Small intestine (tissue), 7 donors: ENCODE results near the gene INF2. TPM values are rescaled to one million over a fixed set of nuclear protein-coding genes. Genes with fewer than 3 reads are reported as not detected.

Experiments used
- DNase-seq, 2 donors: peaks; one replicate each; pipeline versions ENCODE4 v3.0.0 to v3.0.0-alpha.2; 2013
- FAIRE-seq: peaks from 2 replicates; lab custom pipeline; 2012; peaks lifted over from hg19 to GRCh38; lab: Jason Lieb, UNC
- H3K27ac ChIP-seq, 3 donors: one replicate each; pipeline ENCODE4 v1.5.1; 2013; ENCODE audit warnings: low read length in 2 of 3, mild to moderate bottlenecking in 2 of 3, control low read depth in 1 of 3, inconsistent platforms in 1 of 3, low read depth in 1 of 3, moderate library complexity in 1 of 3
- H3K27me3 ChIP-seq, 3 donors: one replicate each; pipeline ENCODE4 v1.6.1; 2013; ENCODE audit warnings: low read length in 3 of 3, inconsistent platforms in 1 of 3; ENCODE audit not compliant: control insufficient read depth in 3 of 3, insufficient read depth in 3 of 3
- H3K36me3 ChIP-seq, 3 donors: one replicate each; pipeline ENCODE4 v1.6.1; 2013; ENCODE audit warnings: low read length in 3 of 3, inconsistent platforms in 1 of 3, low read depth in 1 of 3, mild to moderate bottlenecking in 1 of 3, moderate library complexity in 1 of 3; ENCODE audit not compliant: control insufficient read depth in 3 of 3, insufficient read depth in 2 of 3
- H3K4me1 ChIP-seq, 3 donors: one replicate each; pipeline ENCODE4 v1.6.1; 2013; ENCODE audit warnings: low read length in 2 of 3, inconsistent platforms in 1 of 3, low read depth in 1 of 3, mild to moderate bottlenecking in 1 of 3, moderate library complexity in 1 of 3; ENCODE audit not compliant: control insufficient read depth in 3 of 3, insufficient read depth in 2 of 3
- H3K4me3 ChIP-seq, 3 donors: one replicate each; pipeline ENCODE4 v1.5.1; 2013; ENCODE audit warnings: low read length in 3 of 3, control low read depth in 1 of 3, inconsistent platforms in 1 of 3, low read depth in 1 of 3, mild to moderate bottlenecking in 1 of 3, moderate library complexity in 1 of 3
- H3K9me3 ChIP-seq, 2 donors: one replicate each; pipeline ENCODE4 v1.6.1; 2013; ENCODE audit warnings: low read depth in 1 of 2, low read length in 1 of 2; ENCODE audit not compliant: control insufficient read depth in 2 of 2, insufficient read depth in 1 of 2
- WGBS, 3 donors: extraction: QIAGEN DNeasy Blood & Tissue Kit; methylation state at CpG; one replicate each; pipeline ENCODE4 v1.1.7; 2013; 5-methylcytosine and 5-hydroxymethylcytosine counted together
- polyA plus RNA-seq, 4 donors: library from polyadenylated mRNA; stranded (reverse) in 3 of 4; unstranded in 1 of 4; fragments of 200-250 nt in 3 of 4; fragments of 120-200 nt in 1 of 4; gene quantifications; one replicate each; pipeline versions ENCODE4 v1.2.1 to v1.2.3, GENCODE V29; 2013
- donor health status: healthy with polysubstance abuse.
- donor health status: control.
- donor health status: control.
- donor health status: Bipolar disorder and iron deficiency.
- donor health status: healthy.

Gene INF2
- polyA plus RNA-seq, 4 donors, result 62.6 to 364 (median 197) TPM

DNA sequence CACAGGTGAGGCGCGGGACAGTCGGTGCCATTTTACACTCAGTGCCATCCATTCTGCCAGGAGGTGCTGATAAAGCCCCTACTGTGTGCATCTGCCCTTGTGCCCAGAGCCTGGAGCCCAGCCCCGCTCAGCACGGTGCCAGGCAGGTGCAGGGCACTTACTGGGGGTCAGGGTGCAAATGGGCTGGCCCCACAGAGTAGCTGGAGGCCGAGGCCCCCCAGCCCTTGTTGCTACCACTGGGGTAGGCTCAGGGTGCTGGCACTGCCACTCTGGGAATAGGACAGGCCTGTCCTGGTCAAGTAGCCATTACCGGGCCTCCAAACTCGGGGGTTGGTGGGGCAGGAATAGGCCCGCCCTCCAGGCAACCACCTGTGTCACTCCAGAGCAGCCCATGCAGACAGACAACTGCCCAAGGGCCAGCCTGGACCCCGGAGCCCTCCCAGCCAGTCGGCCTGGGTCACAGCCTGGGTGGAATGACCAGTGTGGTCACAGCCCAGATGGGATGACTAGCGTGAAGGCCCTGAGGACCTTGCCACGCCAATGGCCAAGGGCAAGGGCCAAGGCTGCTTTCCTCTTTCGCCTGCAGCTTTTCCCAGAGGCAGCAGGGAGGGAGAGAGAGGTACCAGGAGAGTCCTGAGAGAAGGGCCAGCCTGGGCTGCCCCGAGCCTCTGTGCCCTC, 3.0 kb downstream of the INF2 start:
- Histone ChIP-seq H3K9me3 (no peaks in the 10 kb centered on the region), H3K36me3 (peaks cover 0 to 59% (median 0%) of the 10 kb centered on the region in 3 donors), H3K27me3 (no peaks in the 10 kb centered on the region), H3K4me3 (no peak overlapping the region), H3K27ac (no peak overlapping the region), H3K4me1 (peaks cover 0 to 46% (median 2%) of the 10 kb centered on the region in 3 donors)
- FAIRE-seq (no peak), DNase-seq (no peak)
- 84 to 90% (median 86%) methylated on average over 14 to 15 of the region's 15 CpGs for WGBS, 3 donors

- peaks cover 0 to 42% (median 2%) of the 10 kb centered on the region in 3 donors for H3K4me1 ChIP-seq
- H3K4me3 ChIP-seq, result no peak overlapping the region
- peaks cover 0 to 61% (median 0%) of the 10 kb centered on the region in 3 donors for H3K36me3 ChIP-seq
- no peaks in the 10 kb centered on the region for H3K9me3 ChIP-seq
- H3K27ac ChIP-seq, result no peak overlapping the region
- DNase-seq, result no peak
- WGBS, 3 donors, result 74 to 86% (median 81%) methylated on average over 5 of the region's 5 CpGs
- no peak for FAIRE-seq
- H3K27me3 ChIP-seq, result no peaks in the 10 kb centered on the region
Observed at GRCh38 chr14:104692939-104693315, 3.5 kb downstream of the INF2 start.

GRCh38 chr14:104693482-104694431, 4.3 kb downstream of the INF2 start:
- 83 to 86% (median 83%) methylated on average over 26 of the region's 26 CpGs for WGBS, 3 donors
- Histone ChIP-seq H3K36me3 (peaks cover 0 to 68% (median 0%) of the 10 kb centered on the region in 3 donors), H3K9me3 (no peaks in the 10 kb centered on the region), H3K4me3 (no peak overlapping the region), H3K27me3 (no peaks in the 10 kb centered on the region), H3K27ac (no peak overlapping the region), H3K4me1 (peaks cover 0 to 34% (median 4%) of the 10 kb centered on the region in 3 donors)
- DNase-seq (no peak), FAIRE-seq (no peak)

- Histone ChIP-seq H3K9me3 (no peaks in the 10 kb centered on the region), H3K27ac (no peak overlapping the region), H3K4me1 (peaks cover 0 to 30% (median 4%) of the 10 kb centered on the region in 3 donors), H3K27me3 (no peaks in the 10 kb centered on the region), H3K36me3 (peaks cover 0 to 74% (median 0%) of the 10 kb centered on the region in 3 donors), H3K4me3 (no peak overlapping the region)
- 76 to 85% (median 83%) methylated on average over 15 of the region's 15 CpGs for WGBS, 3 donors
- FAIRE-seq, result no peak
- DNase-seq, result no peak
Observed at GRCh38 chr14:104694475-104694950, 5.1 kb downstream of the INF2 start.

DNA sequence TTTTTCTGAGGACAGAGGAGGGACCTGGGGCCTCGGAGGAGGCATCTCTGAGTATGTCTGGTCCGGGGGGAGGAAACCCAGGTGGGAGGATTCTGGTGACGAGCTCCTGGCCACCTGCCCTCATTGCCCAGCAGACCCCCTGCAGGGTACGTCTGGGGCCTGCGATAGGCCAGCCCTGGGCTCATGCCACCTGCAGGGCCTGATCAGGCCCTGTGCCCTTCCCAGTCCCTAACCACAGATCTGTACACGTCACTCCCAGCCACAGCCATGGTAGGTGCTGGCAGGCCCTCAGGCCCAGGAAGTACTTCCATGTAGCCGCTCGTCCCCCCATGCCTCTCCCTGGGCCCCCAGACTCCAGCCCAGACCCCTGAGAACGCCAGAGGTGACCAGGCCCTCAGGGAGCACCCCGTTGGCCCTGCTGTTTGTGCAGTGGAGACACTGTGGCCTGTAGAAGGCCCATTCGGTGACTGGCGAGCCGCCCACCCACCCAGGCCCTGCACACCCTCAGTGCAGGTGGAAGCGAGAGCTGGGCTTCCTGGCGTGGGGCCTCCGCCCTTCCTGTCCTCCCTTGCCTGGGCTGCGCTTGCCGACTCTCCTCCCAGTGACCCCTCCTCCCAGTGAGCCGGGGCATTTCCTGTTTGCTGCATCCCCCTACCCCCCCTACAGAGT, 5.7 kb downstream of the INF2 start:
- no peaks in the 10 kb centered on the region for H3K9me3 ChIP-seq
- 60 to 83% (median 68%) methylated on average over 17 to 19 of the region's 19 CpGs for WGBS, 3 donors
- no peak overlapping the region for H3K4me3 ChIP-seq
- peaks cover 0 to 30% (median 4%) of the 10 kb centered on the region in 3 donors for H3K4me1 ChIP-seq
- peaks cover 0 to 79% (median 0%) of the 10 kb centered on the region in 3 donors for H3K36me3 ChIP-seq
- no peaks in the 10 kb centered on the region for H3K27me3 ChIP-seq
- DNase-seq (no peak), FAIRE-seq (no peak)
- peak overlapping the region in 1 of 3 donors; percentile 27 for H3K27ac ChIP-seq

- WGBS, 3 donors, result 72 to 87% (median 74%) methylated on average over 6 of the region's 6 CpGs
- FAIRE-seq (no peak), DNase-seq (no peak)
- Histone ChIP-seq H3K27me3 (no peaks in the 10 kb centered on the region), H3K36me3 (peaks cover 0 to 79% (median 0%) of the 10 kb centered on the region in 3 donors), H3K4me3 (no peak overlapping the region), H3K4me1 (peaks cover 0 to 25% (median 4%) of the 10 kb centered on the region in 3 donors), H3K27ac (no peak overlapping the region), H3K9me3 (no peaks in the 10 kb centered on the region)
Observed at GRCh38 chr14:104695660-104696000, 6.2 kb downstream of the INF2 start.

DNA sequence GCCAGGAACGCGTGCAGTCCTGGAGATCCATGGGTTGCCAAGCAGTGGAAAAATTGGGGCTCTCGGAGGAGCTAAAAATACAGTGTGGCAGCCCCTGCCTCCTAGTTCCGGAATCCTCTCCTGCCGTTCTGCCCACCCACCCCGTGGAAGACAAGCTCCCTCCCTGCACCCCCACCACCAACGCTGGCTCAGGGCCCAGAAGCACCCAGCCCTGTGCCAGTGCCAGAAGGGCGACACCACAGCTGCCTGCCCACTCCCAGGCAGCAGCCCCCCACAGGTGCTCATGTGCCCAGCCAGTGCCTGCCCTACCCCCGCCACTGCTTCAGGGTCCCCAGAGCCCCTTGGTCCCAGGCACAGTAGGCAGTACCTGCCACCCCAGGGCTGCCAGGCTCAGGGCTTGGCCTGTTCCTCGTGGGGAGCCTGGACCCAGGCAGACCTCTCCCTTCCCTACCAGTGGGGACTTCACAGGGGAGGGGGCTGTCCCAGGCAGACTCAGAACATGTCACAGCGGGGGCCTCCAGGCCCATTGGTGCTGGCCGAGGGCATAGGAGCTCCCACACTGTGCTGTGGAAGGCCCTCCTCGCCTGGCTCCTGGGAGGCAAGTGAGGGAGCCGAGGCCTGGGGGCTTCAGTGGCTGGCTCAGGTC, 7.4 kb downstream of the INF2 start:
- H3K36me3 ChIP-seq, result peaks cover 0 to 79% (median 0%) of the 10 kb centered on the region in 3 donors
- H3K4me3 ChIP-seq, result no peak overlapping the region
- DNase-seq (no peak), FAIRE-seq (no peak)
- 79 to 84% (median 81%) methylated on average over 9 to 14 of the region's 14 CpGs for WGBS, 3 donors
- no peaks in the 10 kb centered on the region for H3K27me3 ChIP-seq
- no peaks in the 10 kb centered on the region for H3K9me3 ChIP-seq
- H3K27ac ChIP-seq, result no peak overlapping the region
- H3K4me1 ChIP-seq, result peaks cover 0 to 13% (median 4%) of the 10 kb centered on the region in 3 donors
